SK-N-MC (cell line): ENCODE results near the gene ZNF595.

Source experiments
- EZH2 ChIP-seq: fragments of 200-600 bp; sonication (generic); IDR thresholded peaks from one replicate; pipeline ENCODE4 v1.6.1; 2017; ENCODE audit warnings: antibody characterized with exemption
- FOXP2 ChIP-seq: optimal IDR thresholded peaks from 2 replicates; pipeline ENCODE3; 2011; ENCODE audit warnings: mild to moderate bottlenecking, moderate library complexity; ENCODE audit not compliant: insufficient read depth; ENCODE audit errors: extremely low read length, control extremely low read depth
- POLR2AphosphoS5 ChIP-seq: IDR thresholded peaks from 2 replicates; pipeline ENCODE4 v1.6.1; 2012; ENCODE audit warnings: mild to moderate bottlenecking, low read depth, low read length, borderline replicate concordance

DNA sequence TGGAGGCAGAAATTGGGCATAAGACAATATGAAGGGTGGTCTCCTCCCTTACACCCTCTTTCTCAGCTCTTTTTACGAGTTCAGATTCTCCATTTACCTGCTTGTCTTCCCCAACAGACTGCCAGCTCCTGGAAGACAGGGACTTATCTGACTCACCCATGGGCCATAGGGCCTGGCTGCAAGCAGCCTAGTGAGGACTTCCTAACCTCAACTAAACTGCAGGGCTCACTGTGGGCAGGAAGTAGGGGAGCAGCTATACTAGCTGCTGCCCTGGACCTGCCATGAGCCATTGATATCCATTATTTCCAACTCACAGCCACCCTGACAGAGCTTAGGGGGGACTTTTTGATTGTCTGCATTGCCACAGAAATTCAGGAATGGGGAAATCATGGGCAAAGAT, 59.6 kb downstream of the ZNF595 start:
- TF ChIP-seq POLR2AphosphoS5: no peak
- no peak for TF ChIP-seq EZH2
- no peak for TF ChIP-seq FOXP2
